ENCODE results near the gene LRCOL1. TPM values are rescaled to one million over a fixed set of nuclear protein-coding genes. Genes with fewer than 3 reads are reported as not detected.

The LRCOL1 gene
- total RNA-seq, 1 experiment from 2014 or later = not detected

DNA sequence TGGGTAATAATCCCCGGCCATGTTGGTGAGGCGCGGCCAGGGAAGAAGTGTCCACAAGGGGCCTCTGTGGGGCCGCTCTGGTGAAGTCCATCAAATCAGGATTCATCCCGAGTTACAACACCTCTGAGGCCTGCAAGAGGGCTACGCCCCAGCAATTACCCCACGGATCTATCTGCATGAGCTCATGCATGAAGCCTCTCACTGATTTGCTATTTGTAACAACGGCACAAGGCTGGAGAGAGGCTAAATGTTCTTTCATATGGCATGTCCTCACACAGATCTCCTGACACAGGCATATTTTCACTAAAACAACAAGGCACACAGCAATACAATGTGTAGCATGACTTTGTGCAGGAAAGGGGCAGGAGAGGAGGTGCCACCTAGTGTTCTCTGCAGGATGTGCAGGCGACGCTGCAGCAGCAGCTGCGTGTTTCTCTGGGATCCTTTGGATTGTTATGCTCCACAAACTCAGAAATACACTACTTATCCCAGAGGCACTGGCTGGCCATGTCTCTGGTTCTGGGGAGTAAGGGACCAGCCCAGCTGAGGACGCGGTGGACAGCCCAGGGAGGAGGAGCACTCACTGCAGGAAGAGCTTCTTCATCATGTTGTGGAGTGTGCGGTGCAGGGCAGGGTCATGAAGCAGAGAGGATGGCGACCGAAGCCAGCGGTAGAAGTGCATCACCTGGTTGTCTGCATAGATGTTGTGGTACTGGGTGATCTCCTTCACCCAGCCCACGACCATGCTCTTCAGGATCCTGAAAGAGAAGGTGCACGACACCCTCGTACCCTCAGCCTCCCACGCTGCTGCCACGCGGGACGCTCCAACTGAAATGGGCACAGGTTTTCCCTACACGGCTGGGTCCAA lies 28.4 kb upstream of the LRCOL1 start (continued):
- no peak for TF ChIP-seq ATF3 (IDR thresholded peaks at IDR 0.05)

GRCh38 chr12:132637811-132638210 lies 27.4 kb upstream of the LRCOL1 start:
- no peak overlapping the region for H3K4me2 ChIP-seq (ENCODE audit: low read length)
- no peak overlapping the region for H2AFZ ChIP-seq (ENCODE audit: low read depth, low read length, poor library complexity, severe bottlenecking)
- no peak overlapping the region for H3K4me3 ChIP-seq (replicated peaks in 1 of 2; ENCODE audit: low read depth in 1 of 2, low read length in 2 of 2)
- no TSS peak for BruUV-seq (replicated peaks)
- no peaks in the 10 kb centered on the region for H4K20me1 ChIP-seq (ENCODE audit: insufficient read depth)
- no peaks in the 10 kb centered on the region for H3K9me3 ChIP-seq (ENCODE audit: control insufficient read depth in 1 of 2, insufficient read depth in 1 of 2, low read depth in 1 of 2, low read length in 2 of 2)
- no peak for TF ChIP-seq POLR2A (IDR thresholded peaks at IDR 0.05; ENCODE audit: borderline replicate concordance, extremely low read depth, insufficient read depth, insufficient read length)
- TF ChIP-seq ELF1 (IDR thresholded peaks at IDR 0.05; ENCODE audit: borderline replicate concordance, low read depth) = no peak
- TF ChIP-seq, protein P1, sequence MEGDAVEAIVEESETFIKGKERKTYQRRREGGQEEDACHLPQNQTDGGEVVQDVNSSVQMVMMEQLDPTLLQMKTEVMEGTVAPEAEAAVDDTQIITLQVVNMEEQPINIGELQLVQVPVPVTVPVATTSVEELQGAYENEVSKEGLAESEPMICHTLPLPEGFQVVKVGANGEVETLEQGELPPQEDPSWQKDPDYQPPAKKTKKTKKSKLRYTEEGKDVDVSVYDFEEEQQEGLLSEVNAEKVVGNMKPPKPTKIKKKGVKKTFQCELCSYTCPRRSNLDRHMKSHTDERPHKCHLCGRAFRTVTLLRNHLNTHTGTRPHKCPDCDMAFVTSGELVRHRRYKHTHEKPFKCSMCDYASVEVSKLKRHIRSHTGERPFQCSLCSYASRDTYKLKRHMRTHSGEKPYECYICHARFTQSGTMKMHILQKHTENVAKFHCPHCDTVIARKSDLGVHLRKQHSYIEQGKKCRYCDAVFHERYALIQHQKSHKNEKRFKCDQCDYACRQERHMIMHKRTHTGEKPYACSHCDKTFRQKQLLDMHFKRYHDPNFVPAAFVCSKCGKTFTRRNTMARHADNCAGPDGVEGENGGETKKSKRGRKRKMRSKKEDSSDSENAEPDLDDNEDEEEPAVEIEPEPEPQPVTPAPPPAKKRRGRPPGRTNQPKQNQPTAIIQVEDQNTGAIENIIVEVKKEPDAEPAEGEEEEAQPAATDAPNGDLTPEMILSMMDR (IDR thresholded peaks at IDR 0.05 in 2 of 3, conservative IDR thresholded peaks at IDR 0.05 in 1 of 3; ENCODE audit: borderline replicate concordance in 1 of 3, insufficient read depth in 1 of 3, low read depth in 2 of 3, low read length in 2 of 3) = no peak
- no peak for TF ChIP-seq POLR2AphosphoS5 (IDR thresholded peaks at IDR 0.05; ENCODE audit: low read depth, low read length)
- no peak for TF ChIP-seq SIN3A (IDR thresholded peaks at IDR 0.05; ENCODE audit: low read depth)
- TF ChIP-seq SRF (IDR thresholded peaks at IDR 0.05; ENCODE audit: low read depth) = no peak
- no peak for TF ChIP-seq RAD21 (IDR thresholded peaks at IDR 0.05; ENCODE audit: low read depth)
- no peak for TF ChIP-seq JUND (IDR thresholded peaks at IDR 0.05)
- TF ChIP-seq FOSL1 (IDR thresholded peaks at IDR 0.05; ENCODE audit: low read depth) = no peak
- no peak for TF ChIP-seq YY1 (IDR thresholded peaks at IDR 0.05; ENCODE audit: extremely low read depth, insufficient replicate concordance, low read depth, low read length)
- no peak for TF ChIP-seq CEBPB (IDR thresholded peaks at IDR 0.05; ENCODE audit: low read depth)
- TF ChIP-seq SP1 (IDR thresholded peaks at IDR 0.05; ENCODE audit: low read depth) = no peak
- no peak for TF ChIP-seq ZBTB33 (IDR thresholded peaks at IDR 0.05; ENCODE audit: extremely low read depth, insufficient replicate concordance, low read length)
- no peak for TF ChIP-seq EGR1 (IDR thresholded peaks at IDR 0.05; ENCODE audit: low read depth)
- DNase-seq (ENCODE audit: low read depth, low spot score) (no peak), ATAC-seq (no peak)
- H3K9me2 ChIP-seq (ENCODE audit: insufficient read depth) = no peaks in the 10 kb centered on the region
- ChIA-PET RAD21 (ENCODE audit: low non-redundant PET in 1 of 2, low total read pairs in 2 of 2, uncharacterized antibody in 2 of 2, unreplicated experiment in 2 of 2) (no interaction called here), POLR2A (no interaction called here), CTCF (no interaction called here)
- no peaks in the 10 kb centered on the region for H3K4me1 ChIP-seq (ENCODE audit: control insufficient read depth in 1 of 2, insufficient read depth in 2 of 2, low read length in 2 of 2)
- H3K79me2 ChIP-seq (ENCODE audit: insufficient read depth, low read length) = no peaks in the 10 kb centered on the region
- no peak overlapping the region for H3K27ac ChIP-seq (ENCODE audit: low read depth, low read length)
- H3K9ac ChIP-seq (ENCODE audit: low read length) = no peak overlapping the region
- intact Hi-C loops (cut with micrococcal nuclease) = loop anchor here (1.0 kb wide), 2 partner anchors 38 to 223 kb away; no protein-coding TSS in a partner anchor
- H3K27me3 ChIP-seq (ENCODE audit: insufficient read depth, low read length) = no peaks in the 10 kb centered on the region
- H3K36me3 ChIP-seq (ENCODE audit: control insufficient read depth in 1 of 2, insufficient read depth in 2 of 2, low read length in 2 of 2) = peaks cover 43 to 53% of the 10 kb centered on the region in 2 experiments; a peak in 3 of 4 replicates
